ENCODE results near the gene GASK1B.

GASK1B gene

DNA sequence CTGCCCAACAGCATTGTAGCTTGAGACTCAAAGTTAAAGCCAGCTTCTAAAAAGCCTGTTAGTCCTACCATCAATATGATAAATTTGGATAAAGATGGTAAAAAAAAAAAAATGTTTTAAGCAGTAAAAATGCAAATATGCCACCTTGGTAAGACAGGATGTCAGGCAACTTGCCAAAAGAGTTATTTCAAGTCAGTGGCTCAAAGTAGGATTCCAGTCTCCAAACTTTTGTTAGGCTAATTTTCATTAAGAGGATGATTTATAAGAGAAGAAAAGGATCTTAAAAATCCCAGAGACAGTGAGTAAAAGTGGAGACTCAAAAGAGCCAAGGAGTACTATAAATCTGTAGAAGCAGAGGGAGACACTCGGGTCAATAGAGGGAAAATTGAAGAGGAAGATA is 47.5 kb downstream of the GASK1B start:
- H3K4me2 ChIP-seq (ENCODE audit: low read length), result no peak overlapping the region
- no peak for TF ChIP-seq EZH2 (IDR thresholded peaks at IDR 0.05; ENCODE audit: borderline replicate concordance, low read length)
- no peak for TF ChIP-seq CTCF (IDR thresholded peaks at IDR 0.05; ENCODE audit: low read length)
- no peaks in the 10 kb centered on the region for H3K4me1 ChIP-seq (ENCODE audit: insufficient read depth, low read length, severe bottlenecking)
- no peaks in the 10 kb centered on the region for H3K27me3 ChIP-seq (ENCODE audit: insufficient read depth, low read length)
- H3K9me2 ChIP-seq (ENCODE audit: low read depth, low read length), result no peaks in the 10 kb centered on the region
- no peaks in the 10 kb centered on the region for H4K20me1 ChIP-seq (ENCODE audit: insufficient read depth, low read length)
- H3K9ac ChIP-seq (ENCODE audit: low read length), result no peak overlapping the region
- H3K79me2 ChIP-seq (ENCODE audit: insufficient read depth, low read length), result no peaks in the 10 kb centered on the region
- H3K27ac ChIP-seq (ENCODE audit: low read depth, low read length, poor library complexity, severe bottlenecking), result no peak overlapping the region
- no peaks in the 10 kb centered on the region for H3K36me3 ChIP-seq (ENCODE audit: insufficient read depth, low read length)
- H3F3A ChIP-seq (ENCODE audit: insufficient read depth, low read length), result no peaks in the 10 kb centered on the region
- H3K9me3 ChIP-seq (ENCODE audit: low read length), result no peaks in the 10 kb centered on the region
- no peak overlapping the region for H2AFZ ChIP-seq (ENCODE audit: low read length)
- no peak overlapping the region for H3K4me3 ChIP-seq (ENCODE audit: low read depth, low read length, poor library complexity, severe bottlenecking)
